Measurements from ENCODE around the gene P2RY8.
"Not testable (repeated sequence)": the region's sequence is repeated elsewhere in the genome, so short reads cannot be mapped to it uniquely, and the experiment has no call there.

The P2RY8 gene

GRCh38 chrX:1537031-1537715, at the start of gene P2RY8:
TSS of gene P2RY8 (minus strand) at chrX:1537185. CDS start at chrX:1466558, 70,627 bp downstream.
- DNase-seq (ENCODE audit: low spot score): no peak

GRCh38 chrX:1584237-1585011, 47.4 kb upstream of the P2RY8 start:
- no peak for DNase-seq (ENCODE audit: low spot score)

- no peak for DNase-seq (ENCODE audit: low spot score)
Measured at GRCh38 chrX:1582686-1583437, 45.9 kb upstream of the P2RY8 start.

- DNase-seq (ENCODE audit: low spot score): no peak
Measured at GRCh38 chrX:1581132-1581531, 44.1 kb upstream of the P2RY8 start.

- no peak for DNase-seq (ENCODE audit: low spot score)
Measured at GRCh38 chrX:1578511-1579173, 41.7 kb upstream of the P2RY8 start.

- no peak for DNase-seq (ENCODE audit: low spot score)
Measured at GRCh38 chrX:1577845-1578244, 40.9 kb upstream of the P2RY8 start.

- DNase-seq (ENCODE audit: low spot score): no peak
Measured at GRCh38 chrX:1576201-1576992, 39.4 kb upstream of the P2RY8 start.

GRCh38 chrX:1574181-1574580, 37.2 kb upstream of the P2RY8 start:
- DNase-seq (ENCODE audit: low spot score): not testable (repeated sequence)

GRCh38 chrX:1564750-1565683, 28.0 kb upstream of the P2RY8 start:
- DNase-seq (ENCODE audit: low spot score): no peak

GRCh38 chrX:1564077-1564476, 27.1 kb upstream of the P2RY8 start:
- DNase-seq (ENCODE audit: low spot score): not testable (repeated sequence)

- DNase-seq (ENCODE audit: low spot score): no peak
Measured at GRCh38 chrX:1561164-1561563, 24.2 kb upstream of the P2RY8 start.

- DNase-seq (ENCODE audit: low spot score): no peak
Measured at GRCh38 chrX:1558761-1559468, 21.9 kb upstream of the P2RY8 start.

GRCh38 chrX:1557442-1557841, 20.5 kb upstream of the P2RY8 start:
- DNase-seq (ENCODE audit: low spot score): not testable (repeated sequence)

GRCh38 chrX:1555370-1555769, 18.4 kb upstream of the P2RY8 start:
- no peak for DNase-seq (ENCODE audit: low spot score)

GRCh38 chrX:1554469-1555210, 17.7 kb upstream of the P2RY8 start:
- DNase-seq (ENCODE audit: low spot score): no peak

GRCh38 chrX:1551959-1552546, 15.1 kb upstream of the P2RY8 start:
- no peak for DNase-seq (ENCODE audit: low spot score)

- no peak for DNase-seq (ENCODE audit: low spot score)
Measured at GRCh38 chrX:1546691-1547251, 9.8 kb upstream of the P2RY8 start.

- no peak for DNase-seq (ENCODE audit: low spot score)
Measured at GRCh38 chrX:1545776-1546408, 8.9 kb upstream of the P2RY8 start.
